Anterior cingulate cortex (tissue), 58 donors: ENCODE data around the gene C17orf50.

Experiments
- DNase-seq, 58 donors: peaks; one replicate each; lab custom pipeline; 2025; lab: John Stamatoyannopoulos, UW

Gene C17orf50

DNA sequence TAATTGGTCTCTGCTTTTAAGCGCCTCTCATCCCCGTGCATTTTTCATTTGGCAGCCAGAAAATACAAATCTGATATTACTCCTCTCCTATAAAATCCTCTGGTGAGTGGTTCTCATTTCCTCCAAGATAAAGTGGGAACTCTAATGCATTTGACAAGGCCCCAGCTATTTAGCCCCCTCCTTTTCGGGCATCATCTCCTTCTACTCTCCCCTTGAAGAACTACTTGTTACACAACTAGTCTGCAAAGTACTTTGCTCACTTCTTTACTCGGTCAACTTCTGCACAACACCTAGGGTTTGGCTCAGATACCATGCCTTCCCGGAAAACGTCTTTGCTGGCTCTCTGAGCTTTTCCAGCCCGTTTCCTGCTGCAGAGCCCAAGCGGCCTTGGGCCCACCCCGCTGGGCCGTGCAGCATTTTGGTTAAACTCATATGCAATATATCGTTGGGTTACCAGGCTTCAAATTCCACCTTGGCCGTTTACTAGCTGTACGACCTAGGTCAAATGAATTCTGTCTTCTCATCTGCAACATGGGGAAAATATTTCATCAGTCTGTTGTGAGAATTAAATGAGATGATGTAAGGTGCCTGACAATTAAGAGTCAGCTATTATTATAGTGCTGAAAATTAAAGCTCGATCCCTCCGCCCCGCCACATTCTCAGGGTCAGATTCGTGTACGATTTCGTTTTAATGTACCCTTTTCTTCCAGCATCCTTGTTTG, 47.7 kb downstream of the C17orf50 start:
- no peak for DNase-seq

DNA sequence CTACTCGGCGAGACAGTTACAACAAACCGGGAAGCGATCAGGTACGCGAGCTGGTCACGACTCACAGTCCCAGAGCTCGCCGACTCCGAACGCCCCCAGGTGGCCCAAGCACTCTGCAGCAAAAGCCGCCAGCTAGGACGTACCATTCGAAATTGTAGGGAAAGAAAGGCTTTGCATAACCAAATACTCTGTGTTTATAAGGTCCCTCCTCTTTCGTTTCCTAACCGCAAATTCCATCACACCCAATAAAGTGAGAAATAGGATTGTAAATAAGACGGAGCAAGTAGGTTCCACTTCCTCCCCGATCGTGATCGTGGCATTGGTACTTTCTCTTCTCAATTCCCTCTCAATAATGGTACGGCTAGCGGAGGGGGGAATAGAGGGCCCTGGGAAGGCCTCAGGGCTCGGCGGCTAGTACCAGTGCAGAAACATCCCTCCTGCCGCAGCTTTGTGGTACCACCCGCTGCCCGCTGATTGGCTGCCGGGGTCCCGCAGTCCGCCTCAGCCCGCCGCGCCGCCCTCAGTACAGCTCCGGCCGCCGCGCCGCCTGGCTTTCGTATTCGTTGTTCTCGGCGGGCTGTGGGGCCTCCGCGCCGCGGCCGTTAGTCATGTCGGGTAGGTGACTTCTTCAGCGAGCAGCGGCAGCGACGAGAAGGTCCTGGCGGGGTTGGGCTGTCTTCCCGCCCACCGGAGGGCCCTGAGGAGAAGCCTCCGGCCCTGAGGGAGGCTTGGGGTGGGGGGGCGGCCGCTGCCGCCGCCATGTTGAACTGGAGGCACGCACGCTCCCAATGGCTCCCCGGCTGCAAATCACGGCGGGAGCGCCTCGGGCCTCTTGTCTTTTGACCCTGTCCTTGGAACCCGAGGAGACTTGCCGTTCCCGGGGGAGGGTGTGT, 48.5 kb downstream of the C17orf50 start, which contains the start of gene TAF15:
Gene TAF15 (plus strand): TSS at position 523 of the 893 bp plus-strand sequence. CDS start 86 bp downstream, at position 609.
- peak; percentile 70 to 99 (median 94) for DNase-seq

- peak in 1 of 58 donors; percentile 62 for DNase-seq
Measured at GRCh38 chr17:35809855-35810461, 49.3 kb downstream of the C17orf50 start.

- DNase-seq, result no peak
Measured at GRCh38 chr17:35811759-35812158, 51.1 kb downstream of the C17orf50 start.

DNA sequence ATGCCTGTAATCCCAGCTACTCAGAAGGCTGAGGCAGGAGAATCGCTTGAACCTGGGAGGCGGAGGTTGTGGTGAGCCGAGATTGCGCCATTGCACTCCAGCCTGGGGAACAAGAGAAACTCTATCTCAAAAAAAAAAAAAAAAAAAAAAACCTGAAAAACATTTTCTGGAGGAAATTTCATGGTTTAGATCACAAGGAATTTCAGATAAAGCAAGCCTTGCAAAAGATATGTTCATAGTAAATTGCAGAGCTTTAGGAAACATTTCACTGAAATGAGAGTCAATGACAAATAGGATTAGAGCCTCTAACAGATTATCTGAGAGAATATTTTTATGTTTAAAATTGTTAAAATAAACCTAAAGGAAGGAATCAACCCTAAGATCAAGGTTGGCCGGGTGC, 51.8 kb downstream of the C17orf50 start:
- DNase-seq, result no peak
